T-helper 22 cell (primary cell): ENCODE data around the gene KCNN3.

ENCODE experiments used
- DNase-seq: peaks from one replicate; pipeline ENCODE4 v3.0.0-alpha.2; 2020; ENCODE audit warnings: low read depth

KCNN3 gene

DNA sequence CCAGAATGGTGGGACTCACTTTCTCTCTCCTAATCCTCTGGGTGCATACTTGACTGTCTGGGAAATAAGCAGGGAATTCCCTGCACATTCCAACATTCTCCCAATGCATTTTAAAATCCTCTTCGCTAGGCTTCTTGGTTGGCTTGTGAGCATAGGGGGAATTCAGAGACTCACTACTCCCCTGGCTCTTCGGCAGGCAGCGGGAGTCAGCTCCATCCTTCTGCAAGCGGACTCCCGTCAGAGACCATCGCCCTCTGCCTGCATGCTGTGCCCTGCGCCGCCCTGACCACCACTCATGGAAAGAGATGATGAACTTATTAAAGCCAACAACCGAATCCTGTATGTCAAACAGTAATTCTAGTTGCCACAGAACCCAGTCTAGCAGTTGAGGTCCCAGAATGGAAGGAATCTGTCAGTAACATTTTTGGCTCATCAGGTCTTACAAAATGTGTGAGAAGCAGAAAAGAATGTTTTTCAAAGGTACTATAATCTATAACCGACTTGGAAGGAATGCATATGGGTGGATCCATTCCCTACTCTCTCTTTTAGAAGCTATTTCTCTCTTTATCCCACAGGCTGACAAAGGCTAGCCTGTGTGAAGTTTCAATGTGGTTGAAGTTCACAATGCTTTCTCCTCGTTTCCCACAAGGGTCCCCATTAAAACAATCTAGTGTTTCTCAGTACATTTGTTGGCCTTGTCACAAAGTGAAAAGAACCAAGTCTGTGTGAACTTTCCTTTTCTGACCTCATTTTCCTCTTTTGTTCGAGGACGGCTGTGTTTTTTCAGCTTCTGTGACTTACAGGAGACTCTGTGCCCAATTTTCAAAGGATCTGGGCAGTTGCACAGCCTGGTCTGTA, 143.0 kb downstream of the KCNN3 start:
- DNase-seq, result no peak

DNA sequence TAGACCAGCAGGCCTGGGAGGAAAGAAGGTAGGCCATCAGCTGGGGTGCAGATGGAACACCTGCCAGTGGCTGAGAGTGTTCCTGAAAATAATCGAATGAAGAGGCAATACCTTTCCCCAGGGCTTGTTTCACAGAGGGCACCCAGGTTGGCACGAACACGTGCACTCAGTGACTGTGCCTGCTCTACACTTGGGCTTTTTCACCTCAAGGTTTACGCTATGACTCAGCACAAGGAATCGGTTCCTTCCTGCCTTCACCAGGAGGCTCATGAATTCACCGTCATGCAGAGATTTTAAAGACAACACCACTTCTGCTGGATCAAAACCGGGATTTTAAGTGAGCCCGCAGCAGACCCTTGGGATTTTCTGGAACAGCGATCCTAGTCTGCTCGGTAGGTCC, 143.6 kb downstream of the KCNN3 start:
- DNase-seq, result no peak

DNA sequence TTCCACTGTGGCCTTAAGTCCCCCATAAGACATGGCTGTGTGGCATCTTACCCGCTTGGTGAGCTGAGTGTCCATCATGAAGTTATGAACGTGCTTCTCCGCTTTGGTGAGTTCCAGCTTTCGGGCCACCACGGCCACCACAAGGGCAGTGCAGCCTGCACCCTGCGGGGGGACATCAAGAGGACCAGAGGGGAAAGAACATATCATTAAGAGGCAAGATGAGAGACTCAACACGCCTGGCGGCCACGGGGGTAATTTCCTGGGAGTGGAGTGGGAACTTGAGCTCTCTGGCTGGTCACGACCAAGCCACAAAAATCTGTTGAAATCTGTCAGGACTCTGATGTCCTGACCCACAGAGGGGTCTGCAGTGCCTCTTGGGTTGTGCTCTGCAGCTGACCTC, 144.2 kb downstream of the KCNN3 start:
- no peak for DNase-seq

DNA sequence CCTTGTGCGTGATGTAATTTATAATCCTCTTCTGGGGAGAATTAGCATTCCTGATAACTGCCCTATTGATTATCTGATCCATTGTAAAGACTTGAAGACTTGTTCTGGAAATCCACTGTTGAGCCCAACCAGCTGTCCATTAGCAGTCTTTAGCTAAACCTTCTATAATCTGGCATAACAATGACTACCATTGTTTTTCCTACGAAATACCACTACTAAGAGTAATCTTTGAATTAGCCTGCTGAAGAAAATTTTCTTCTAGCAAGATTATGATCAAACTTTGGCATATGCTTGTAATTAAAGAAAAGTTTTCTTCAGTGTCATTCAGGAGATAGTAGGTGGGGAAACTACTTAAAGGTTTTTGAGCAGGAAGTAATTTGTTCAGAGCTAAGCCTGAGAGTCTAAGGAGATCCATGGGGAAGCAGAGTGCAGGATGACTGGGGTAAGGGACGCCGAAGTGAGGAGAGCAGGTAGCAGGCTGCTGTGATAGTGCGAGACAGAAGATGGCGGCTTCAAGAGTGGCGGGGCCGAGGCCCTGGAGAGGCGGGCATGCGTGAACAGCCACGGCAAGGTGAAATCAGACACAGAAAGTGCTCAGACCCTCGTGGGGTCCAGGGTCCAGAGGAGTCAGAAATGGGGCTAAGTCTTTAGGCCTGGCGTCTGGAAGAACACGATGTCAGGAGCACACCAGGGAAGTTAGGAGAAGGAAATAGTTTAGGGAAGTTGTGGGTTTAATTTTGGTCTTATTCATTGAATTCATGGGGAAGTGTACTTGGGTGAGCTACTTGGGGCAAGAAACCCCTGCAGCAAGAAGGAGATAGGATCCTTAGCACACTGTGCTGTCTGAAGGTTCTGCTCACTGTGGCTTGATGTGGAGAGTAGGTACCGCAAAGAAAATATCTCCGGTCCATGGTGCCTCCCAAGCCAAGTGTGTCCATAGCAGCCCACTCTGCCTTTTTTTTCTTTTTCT, 149.5 kb downstream of the KCNN3 start:
- no peak for DNase-seq

DNA sequence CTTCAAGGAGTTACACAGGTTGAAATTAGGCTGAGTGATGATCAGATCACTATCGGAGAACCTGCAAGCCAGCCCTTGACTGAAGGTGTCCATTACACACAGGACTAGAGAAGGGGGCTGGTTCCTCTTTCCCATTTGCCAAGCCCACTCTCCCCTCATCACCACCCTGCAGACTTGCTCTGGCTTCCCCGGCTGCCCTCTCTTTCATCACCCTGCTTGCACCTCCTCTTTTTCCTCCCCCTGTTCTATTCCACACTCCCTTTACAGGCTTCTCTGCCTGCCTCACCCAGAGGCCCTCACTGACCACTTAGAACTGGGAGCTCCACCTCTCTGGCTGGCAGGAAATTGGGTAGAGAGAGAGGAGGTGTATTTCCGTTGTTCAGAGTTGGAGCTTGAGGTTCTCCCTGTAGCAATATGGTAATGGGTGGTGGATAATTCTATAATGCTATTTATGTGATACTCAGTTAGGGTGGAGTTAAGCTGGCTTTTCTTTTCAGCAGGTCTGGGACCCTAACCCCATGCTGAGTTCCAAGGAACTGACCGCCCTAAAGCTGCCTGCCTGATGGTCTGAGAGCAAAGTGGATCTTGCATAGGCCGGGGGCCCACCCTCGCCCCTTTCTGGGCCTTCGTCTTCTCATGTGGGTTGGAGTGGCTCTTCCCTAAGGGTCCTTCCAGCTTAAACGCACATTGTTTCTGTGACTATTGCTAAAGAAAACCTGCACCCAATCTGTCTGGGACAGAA, 150.3 kb downstream of the KCNN3 start:
- DNase-seq, result no peak

DNA sequence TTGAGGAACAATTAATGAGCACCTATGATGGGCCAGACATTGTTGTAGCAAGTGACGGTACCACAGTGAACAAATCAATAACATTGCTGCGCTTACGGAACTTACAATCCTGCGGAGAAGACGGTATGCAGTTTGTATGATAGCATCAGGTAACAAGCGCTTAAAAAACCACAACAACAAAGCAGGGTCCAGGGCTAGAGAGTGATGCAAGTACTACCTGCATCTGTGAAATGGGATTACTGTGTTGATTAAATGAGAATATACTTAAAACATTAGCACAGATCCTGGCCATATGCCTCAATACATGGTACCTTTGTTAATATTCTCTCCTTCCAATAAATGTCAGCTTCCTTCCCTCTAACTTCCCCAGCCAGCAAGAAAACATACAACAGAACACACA, 151.5 kb downstream of the KCNN3 start:
- DNase-seq, result no peak

DNA sequence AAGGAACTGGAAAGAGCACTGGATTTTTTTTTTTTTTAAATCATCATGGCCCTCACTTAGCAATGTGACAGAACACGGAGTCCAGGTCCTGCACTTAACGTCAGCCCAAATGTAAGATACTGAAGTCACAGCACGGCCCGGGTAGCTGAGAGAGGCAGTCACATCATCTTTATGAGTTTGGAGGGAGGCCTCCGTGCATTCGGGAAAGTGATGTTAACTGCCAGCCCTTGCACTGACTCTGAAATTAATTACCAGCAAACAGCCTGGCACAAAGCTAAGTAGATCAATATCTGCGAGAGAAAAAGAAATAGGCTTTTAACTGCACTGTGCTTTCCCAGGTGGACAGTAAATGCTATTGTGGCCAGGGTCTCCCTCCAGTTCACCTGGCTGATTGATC, 152.6 kb downstream of the KCNN3 start:
- DNase-seq, result no peak

DNA sequence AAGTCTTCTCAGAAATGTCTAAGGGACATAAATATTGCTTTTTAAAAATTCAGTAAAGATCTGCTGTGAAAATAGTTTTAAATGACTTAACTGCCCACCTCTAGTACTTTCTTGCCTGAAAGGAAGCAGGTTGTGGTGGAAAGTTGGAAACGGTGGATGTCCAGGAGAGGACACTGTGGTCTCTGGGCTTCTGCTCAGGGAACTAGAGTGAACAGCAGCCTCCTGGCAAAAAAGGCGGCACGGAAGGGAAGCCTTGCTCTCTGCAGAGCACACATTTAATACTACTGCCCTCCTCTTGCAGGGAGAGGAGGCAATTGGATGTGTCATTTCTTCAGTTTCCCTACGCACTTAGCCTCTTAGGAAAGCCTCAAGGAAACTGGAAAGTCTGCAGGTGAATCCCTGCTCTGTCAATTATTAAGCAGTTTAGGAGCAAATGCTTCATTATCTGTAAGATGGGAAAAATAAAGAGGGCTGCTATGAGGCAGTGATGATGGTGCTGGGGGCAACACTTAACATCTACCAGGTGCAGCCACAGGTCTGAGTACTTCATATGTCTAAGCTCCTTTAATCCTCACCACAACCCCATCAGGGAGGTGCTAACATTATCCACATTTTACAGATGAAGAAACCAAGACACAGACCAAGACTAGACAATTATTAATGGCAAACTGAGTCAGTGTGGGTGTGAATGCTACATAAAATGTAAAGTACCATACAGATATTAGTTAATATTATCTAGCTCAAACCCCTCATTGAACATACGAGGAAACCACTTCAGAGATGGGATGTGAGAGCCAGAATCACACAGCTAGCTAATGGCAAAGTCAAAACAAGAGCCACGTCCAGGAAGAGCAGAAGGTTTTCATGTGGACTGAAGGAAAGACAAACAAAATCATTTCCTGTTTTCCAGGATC, 153.2 kb downstream of the KCNN3 start:
- no peak for DNase-seq

DNA sequence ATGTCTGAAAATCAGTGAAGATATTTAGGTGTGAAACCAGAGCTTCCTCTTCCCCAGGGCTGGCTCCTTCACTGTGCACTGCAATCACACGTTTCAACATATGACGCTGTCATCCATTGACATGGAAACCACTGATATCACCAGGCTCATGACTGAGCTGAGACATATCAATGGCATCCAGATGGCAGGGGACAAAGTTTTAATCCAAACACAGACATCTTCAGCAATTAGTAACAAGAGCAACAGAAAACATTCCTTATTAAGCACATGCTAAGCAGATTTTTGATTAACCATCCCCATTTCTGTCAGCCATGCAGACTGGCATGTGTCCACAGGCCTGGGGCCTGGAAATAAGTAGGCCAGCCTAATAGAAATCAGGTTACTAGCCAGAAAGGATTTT, 154.1 kb downstream of the KCNN3 start:
- DNase-seq, result no peak

DNA sequence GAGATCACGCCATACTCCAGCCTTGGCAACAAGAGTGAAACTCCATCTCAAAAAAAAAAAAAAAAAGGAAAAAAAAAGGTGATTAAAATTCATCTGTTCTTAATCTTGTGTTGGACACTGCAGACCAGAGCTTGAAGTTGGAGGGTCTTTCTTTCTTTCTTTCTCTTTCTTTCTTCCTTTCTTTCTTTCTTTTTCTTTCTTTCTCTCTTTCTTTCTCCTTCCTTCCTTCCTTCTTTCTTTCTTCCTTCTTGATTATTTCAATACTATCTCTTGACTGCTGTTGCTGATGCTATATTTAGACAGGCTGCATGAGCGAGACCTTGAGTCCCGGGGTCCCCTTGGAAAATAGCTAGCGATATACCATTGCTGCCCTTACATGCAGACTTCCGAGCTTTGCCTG, 154.7 kb downstream of the KCNN3 start:
- DNase-seq, result no peak

DNA sequence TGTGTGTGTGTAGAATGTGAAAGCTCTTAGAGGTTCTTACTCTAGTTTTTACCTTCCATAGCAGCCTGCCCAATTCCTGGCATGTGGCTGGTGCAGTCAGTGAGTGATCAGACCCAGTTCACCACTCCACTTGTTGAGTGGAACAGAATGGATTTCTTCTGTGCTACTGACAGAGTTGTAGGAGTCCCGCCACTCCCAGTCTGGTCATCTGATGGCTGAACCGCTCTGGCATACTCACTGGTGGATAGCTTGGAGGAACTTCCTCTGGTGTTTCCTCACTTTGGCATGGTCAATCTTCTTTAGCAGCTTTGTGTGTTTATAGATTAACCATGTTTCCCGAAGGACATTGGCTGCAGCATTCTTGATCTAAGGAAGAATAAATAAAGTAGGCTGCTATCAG, 155.4 kb downstream of the KCNN3 start:
- DNase-seq, result no peak

DNA sequence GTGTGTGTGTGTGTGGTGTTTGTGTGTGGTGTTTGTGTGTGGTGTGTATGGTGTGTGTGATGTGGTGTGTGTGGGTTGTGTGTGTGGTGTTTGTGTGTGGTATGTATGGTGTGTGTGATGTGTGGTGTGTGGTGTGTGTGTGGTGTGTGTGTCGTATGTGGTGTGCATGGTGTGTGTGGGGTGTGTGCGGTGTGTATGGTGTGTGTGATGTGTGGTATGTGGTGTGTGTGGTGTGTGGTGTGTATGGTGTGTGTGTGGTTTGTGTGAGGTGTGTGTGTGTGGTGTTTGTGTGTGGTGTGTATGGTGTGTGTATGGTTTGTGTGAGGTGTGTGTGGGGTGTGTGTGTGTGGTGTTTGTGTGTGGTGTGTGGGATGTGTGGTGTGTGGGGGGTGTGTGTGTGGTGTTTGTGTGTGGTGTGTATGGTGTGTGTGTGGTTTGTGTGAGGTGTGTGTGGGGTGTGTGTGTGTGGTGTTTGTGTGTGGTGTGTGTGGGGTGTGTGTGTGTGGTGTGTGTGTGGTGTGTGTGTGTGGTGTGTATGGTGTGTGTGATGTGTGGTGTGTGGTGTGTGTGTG, 155.9 kb downstream of the KCNN3 start:
- no peak for DNase-seq

DNA sequence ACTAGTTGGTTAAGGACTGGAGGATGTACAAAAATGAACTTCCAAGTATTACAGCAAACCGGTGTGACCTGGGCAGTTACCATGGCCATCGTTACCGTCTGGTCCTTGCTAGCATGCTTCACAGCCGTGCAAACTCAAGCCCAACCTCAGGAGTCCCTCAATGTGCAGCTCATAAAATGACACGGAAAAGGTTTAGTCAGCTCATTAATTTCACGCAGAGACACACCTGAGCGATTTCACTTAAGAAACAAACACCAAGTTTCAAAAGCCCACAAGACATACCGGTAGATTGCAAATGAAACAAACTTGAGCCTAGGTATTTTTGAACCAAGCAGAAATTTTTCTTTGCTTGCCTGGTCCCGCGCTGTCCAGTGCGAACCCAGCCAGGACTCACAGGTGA, 157.1 kb downstream of the KCNN3 start:
- no peak for DNase-seq

DNA sequence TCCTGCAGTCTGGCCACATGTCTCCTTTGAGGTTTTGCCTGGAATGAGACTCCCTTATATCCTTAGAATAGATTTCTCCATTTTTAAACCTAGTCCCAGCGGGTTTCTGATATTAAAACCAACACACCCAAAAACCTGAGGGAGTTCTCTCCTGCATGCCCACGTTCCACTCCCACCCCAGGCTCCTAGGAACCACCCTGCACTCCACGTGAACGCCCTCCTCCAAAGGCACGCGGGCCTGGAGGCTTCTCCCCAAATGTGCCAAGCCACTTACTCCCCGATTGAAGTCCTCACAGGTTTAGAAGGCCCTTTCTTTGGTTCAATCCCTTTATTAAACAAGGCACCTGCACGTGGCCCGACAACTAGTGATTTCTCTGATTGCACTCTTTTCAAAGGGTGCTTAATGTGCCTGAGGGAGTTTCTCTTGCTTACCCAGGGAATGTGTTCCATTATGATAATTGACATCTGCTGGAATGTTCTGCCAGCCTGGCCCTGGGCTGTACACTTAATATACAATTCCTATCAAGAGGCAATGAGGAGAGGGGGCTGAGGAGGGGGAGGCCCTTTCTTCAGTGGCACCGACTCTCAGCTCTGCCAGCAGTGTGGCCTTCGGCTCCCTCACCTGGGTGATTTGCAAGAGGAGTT, 157.8 kb downstream of the KCNN3 start:
- no peak for DNase-seq

DNA sequence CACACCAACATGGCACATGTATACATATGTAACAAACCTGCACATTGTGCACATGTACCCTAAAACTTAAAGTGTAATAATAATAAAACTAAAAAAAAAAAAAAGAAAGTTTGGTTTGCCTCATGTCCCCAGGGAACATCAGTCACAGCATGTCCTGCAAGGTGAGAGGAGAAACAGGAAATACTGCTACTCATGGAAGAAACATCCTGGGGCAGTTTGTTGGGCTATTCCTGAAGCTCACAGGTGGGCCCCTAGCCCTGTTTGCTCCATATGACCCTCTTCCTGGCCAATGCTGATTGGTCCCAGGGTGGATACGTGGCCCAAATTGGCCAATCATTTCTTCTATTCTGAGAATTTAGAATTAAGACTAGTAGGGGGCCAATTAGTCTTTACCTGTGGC, 158.7 kb downstream of the KCNN3 start:
- no peak for DNase-seq

DNA sequence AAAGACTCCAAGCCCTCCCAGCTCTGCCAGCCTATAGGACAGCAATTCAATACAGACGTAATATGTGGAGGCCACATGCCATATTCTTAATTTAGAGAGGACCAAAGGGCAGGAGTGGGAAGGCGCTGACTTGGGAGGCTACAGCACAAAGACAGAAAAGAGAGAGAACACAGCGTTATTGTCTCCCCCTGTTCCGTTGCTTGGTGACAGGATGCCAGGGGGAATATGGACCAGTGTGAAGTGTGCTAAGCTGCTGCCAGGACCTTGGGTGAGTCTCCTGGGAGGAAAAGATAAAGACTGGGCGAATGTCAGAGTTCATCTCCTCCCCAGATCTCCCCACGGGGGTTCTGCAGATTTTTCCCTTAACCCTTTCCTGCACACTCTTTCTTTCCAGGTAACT, 160.0 kb downstream of the KCNN3 start:
- DNase-seq, result no peak

DNA sequence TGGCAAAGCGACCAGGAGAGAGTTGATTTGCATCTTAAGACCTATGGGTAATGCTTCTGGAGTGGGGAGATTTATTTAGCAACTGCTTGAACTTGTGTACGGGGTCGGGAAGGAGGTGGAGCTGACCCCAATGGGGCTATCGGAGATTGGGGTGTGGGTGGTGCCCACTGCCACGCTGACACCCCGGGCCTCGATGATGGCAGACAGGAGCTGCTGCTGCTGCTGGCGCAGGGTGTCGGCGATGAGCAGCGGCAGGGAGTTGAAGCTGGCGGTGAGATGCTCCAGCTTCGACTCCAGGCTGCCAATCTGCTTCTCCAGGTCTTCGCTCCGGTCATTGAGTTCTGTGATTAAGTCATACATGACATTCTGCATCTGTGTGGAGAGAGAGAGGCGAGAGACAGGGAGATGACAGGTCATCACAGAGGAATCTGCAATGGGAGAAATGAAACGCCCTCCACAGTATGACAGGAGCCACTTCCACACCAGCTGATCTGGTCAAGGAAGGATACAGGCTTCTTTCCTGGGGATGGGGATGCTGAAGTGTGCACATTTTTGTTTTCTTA, 162.1 kb downstream of the KCNN3 start:
- DNase-seq, result no peak

DNA sequence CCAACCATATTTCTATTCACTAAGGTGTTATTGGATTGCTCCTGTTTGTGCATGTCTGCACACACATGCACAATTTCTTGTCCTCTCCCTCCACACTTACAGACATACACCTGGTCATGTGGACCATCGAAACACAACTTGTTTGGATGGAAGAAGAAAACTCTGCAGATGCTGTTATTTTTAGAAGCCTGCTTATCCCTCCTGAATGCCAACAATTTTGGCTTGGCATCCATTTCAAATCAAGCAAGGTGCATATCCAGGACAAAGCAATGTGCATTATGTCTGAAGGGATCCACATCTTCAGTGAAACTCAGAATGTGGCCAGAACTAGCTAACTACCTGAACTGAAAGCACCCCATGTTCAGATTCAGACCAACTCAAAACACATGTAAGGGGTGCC, 163.2 kb downstream of the KCNN3 start:
- DNase-seq, result no peak

DNA sequence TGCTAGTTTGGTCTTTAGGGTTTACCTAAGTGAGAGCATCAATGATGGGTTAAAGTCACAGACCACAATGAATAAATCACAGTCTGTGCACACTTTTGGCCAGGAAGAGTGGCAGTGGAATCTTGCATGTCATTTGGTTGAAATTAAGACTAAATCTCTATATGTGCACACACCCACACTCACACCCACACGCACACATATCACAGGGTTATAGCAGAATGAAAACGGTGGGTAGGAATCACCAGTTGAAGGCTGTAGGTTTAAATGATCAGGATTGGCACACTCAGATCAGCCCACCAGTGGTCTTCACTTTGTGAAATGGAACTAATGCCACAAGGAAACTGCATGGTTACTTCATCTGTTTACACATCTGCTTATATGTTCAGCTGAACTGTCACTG, 164.5 kb downstream of the KCNN3 start:
- no peak for DNase-seq

DNA sequence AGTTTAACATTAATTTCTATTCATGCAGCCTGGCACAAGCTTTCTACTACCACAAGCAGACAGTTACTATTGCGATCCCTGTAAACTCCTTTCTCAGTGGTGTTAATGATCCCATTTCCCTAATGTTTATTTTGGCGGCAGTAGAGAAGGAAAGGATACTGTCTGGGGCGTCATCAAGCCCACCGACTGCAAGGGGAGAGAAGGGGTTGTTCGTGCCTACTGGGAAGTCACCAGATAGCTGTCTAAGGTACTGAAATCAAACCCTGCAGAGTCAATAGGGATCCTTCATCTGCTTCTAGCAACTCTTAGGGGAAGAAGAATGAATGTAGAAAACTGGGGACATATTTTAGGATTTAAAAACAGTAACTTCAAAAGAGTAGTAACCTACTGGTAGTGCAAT, 166.9 kb downstream of the KCNN3 start:
- DNase-seq, result no peak
